Heart left ventricle (tissue), 13 donors: ENCODE measurements around the gene PLEKHM3.

ENCODE experiments used
- POLR2A ChIP-seq, 2 donors: fragments of 450-650 bp; IDR thresholded peaks; one replicate each; pipeline ENCODE4 v1.6.1; 2017; ENCODE audit warnings: antibody characterized with exemption in 2 of 2, mild to moderate bottlenecking in 2 of 2, moderate library complexity in 2 of 2
- TF ChIP-seq, protein P1 (sequence below), 12 donors: fragments of 200-600 bp; sonication (generic) in 4 of 12; IDR thresholded peaks; one replicate each; pipeline versions ENCODE4 v1.5.0 to v1.8.0; 2018 to 2022; ENCODE audit warnings: antibody characterized with exemption in 12 of 12, mild to moderate bottlenecking in 5 of 12
- donor health status: ischemic (EF 13 %, LVEDD 7.1; RV severe dilation, severe dysfunction).
- donor health status: DM: no; HTN: yes; CAD: no.
- donor health status: DM: no; HTN: no; CAD: no.
- donor health status: ischemic (EF 25% LVEDD 6.9; RV normal size, moderate dysfunction).
- donor health status: ischemic (EF 25% LVEDD 5.7; RV mildly dilated, moderate dysfunction).
- donor health status: ischemic (EF 35%, LVEDD 5.7; RV mildly dilated, moderate dysfunction).
- donor health status: nonischemic (EF 11% LVEDD 7.7; RV severe dilation, severe dysfunction).
- donor health status: DM: yes; HTN: yes; CAD: no.
- donor health status: PGD.
- donor health status: ischemic (EF 29% LVEDD 5.4; RV normal size, mild dysfunction).
- donor health status: nonischemic (EF 23%, LVEDD 6.1; RV moderate dilation, normal function).

DNA sequence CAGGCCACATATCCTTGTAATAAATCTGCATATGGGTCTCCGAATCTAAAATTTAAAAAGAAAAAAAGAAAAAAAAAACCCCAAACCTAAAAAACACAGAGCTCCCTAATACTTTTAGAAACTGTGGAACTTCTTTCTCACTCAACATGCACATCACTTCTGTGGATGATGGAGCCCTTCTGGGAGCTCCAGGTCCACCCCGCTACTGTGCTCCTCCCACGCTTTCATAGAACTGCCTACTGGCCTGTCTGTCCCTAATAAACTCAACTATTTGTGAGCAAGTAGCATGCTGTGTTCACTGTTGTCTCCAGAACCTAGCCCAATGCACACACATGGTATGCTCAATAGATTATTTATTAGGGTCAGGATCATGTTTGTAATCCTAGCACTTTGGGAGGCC is 172.5 kb downstream of the PLEKHM3 start:
- TF ChIP-seq POLR2A (IDR thresholded peaks at IDR 0.05): no peak
- TF ChIP-seq, protein P1, sequence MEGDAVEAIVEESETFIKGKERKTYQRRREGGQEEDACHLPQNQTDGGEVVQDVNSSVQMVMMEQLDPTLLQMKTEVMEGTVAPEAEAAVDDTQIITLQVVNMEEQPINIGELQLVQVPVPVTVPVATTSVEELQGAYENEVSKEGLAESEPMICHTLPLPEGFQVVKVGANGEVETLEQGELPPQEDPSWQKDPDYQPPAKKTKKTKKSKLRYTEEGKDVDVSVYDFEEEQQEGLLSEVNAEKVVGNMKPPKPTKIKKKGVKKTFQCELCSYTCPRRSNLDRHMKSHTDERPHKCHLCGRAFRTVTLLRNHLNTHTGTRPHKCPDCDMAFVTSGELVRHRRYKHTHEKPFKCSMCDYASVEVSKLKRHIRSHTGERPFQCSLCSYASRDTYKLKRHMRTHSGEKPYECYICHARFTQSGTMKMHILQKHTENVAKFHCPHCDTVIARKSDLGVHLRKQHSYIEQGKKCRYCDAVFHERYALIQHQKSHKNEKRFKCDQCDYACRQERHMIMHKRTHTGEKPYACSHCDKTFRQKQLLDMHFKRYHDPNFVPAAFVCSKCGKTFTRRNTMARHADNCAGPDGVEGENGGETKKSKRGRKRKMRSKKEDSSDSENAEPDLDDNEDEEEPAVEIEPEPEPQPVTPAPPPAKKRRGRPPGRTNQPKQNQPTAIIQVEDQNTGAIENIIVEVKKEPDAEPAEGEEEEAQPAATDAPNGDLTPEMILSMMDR (IDR thresholded peaks at IDR 0.05): no peak
